ENCODE results near the gene KIF2C. TPM values are rescaled to one million over a fixed set of nuclear protein-coding genes. Genes with fewer than 3 reads are reported as not detected.

KIF2C gene
- total and polyA plus RNA-seq, 9 of the 15 experiments (the other 6 are each of a cell fraction or from before 2014, with no cell fraction given), result 84.9 to 226 (median 169) TPM

GRCh38 chr1:44730741-44731512, 8.7 kb upstream of the KIF2C start, which contains the start of gene RNU5D-1 (continued):
- TF ChIP-seq ETV5 (CRISPR knock-in tag; IDR thresholded peaks at IDR 0.05; ENCODE audit: low read depth), result peak; percentile 63; the same call in 1 of the 2 replicates
- no peak for TF ChIP-seq IFI16 (CRISPR knock-in tag; IDR thresholded peaks at IDR 0.05)
- TF ChIP-seq, protein P1, sequence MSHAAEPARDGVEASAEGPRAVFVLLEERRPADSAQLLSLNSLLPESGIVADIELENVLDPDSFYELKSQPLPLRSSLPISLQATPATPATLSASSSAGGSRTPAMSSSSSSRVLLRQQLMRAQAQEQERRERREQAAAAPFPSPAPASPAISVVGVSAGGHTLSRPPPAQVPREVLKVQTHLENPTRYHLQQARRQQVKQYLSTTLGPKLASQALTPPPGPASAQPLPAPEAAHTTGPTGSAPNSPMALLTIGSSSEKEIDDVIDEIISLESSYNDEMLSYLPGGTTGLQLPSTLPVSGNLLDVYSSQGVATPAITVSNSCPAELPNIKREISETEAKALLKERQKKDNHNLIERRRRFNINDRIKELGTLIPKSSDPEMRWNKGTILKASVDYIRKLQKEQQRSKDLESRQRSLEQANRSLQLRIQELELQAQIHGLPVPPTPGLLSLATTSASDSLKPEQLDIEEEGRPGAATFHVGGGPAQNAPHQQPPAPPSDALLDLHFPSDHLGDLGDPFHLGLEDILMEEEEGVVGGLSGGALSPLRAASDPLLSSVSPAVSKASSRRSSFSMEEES (CRISPR knock-in tag; IDR thresholded peaks at IDR 0.05), result peak; percentile 63
- TF ChIP-seq TFAM (CRISPR knock-in tag; conservative IDR thresholded peaks at IDR 0.05), result no peak
- peak; percentile 3; the same call in 1 of the 2 replicates for TF ChIP-seq NFIX (CRISPR knock-in tag; IDR thresholded peaks at IDR 0.05; ENCODE audit: low read depth)
- no peak for TF ChIP-seq TGIF2 (CRISPR knock-in tag; IDR thresholded peaks at IDR 0.05)
- TF ChIP-seq ZNF77 (CRISPR knock-in tag; IDR thresholded peaks at IDR 0.05), result peak; percentile 99
- TF ChIP-seq SMARCC2 (IDR thresholded peaks at IDR 0.05; ENCODE audit: low read depth), result peak; percentile 53; the same call in 1 of the 2 replicates
- no peak for TF ChIP-seq PRMT5 (CRISPR knock-in tag; IDR thresholded peaks at IDR 0.05)
- peak; percentile 95 for TF ChIP-seq PTBP1 (IDR thresholded peaks at IDR 0.05; ENCODE audit: low read depth, low read length)
- TF ChIP-seq PCBP1 (IDR thresholded peaks at IDR 0.05; ENCODE audit: low read depth, low read length, poor library complexity, severe bottlenecking), result no peak
- TF ChIP-seq LEF1 (IDR thresholded peaks at IDR 0.05), result peak; percentile 93
- TF ChIP-seq SMARCA5 (IDR thresholded peaks at IDR 0.05), result peak; percentile 49; the same call in 1 of the 2 replicates
- peak; percentile 72 for TF ChIP-seq PYGO2 (tag; IDR thresholded peaks at IDR 0.05)
- peak; percentile 96 for TF ChIP-seq SNAPC5 (CRISPR knock-in tag; IDR thresholded peaks at IDR 0.05)
- peak; percentile 7; the same call in 1 of the 2 replicates for TF ChIP-seq ZNF224 (CRISPR knock-in tag; IDR thresholded peaks at IDR 0.05)
- no peak for TF ChIP-seq HDGF (IDR thresholded peaks at IDR 0.05)
- TF ChIP-seq, protein P2, sequence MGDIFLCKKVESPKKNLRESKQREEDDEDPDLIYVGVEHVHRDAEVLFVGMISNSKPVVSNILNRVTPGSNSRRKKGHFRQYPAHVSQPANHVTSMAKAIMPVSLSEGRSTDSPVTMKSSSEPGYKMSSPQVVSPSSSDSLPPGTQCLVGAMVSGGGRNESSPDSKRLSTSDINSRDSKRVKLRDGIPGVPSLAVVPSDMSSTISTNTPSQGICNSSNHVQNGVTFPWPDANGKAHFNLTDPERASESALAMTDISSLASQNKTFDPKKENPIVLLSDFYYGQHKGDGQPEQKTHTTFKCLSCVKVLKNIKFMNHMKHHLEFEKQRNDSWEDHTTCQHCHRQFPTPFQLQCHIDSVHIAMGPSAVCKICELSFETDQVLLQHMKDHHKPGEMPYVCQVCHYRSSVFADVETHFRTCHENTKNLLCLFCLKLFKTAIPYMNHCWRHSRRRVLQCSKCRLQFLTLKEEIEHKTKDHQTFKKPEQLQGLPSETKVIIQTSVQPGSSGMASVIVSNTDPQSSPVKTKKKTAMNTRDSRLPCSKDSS (IDR thresholded peaks at IDR 0.05; ENCODE audit: low read depth, partially characterized antibody), result peak; percentile 20
- TF ChIP-seq MNT (conservative IDR thresholded peaks at IDR 0.05), result peak; percentile 81 to 85
- TF ChIP-seq POLR2B (IDR thresholded peaks at IDR 0.05; ENCODE audit: low read depth, partially characterized antibody), result peak; percentile 100

Measured in K562 (cell line).